Measurements from ENCODE around the gene PRSS57. TPM values are rescaled to one million over a fixed set of nuclear protein-coding genes. Genes with fewer than 3 reads are reported as not detected.
A peak's percentile ranks its signal among the peaks of the same experiment; 100 is the strongest.

The PRSS57 gene
- total and polyA plus RNA-seq, 2 of the 13 experiments (the other 11 are each of a cell fraction or from before 2014, with no cell fraction given): 0.12 TPM; not detected in 1

DNA sequence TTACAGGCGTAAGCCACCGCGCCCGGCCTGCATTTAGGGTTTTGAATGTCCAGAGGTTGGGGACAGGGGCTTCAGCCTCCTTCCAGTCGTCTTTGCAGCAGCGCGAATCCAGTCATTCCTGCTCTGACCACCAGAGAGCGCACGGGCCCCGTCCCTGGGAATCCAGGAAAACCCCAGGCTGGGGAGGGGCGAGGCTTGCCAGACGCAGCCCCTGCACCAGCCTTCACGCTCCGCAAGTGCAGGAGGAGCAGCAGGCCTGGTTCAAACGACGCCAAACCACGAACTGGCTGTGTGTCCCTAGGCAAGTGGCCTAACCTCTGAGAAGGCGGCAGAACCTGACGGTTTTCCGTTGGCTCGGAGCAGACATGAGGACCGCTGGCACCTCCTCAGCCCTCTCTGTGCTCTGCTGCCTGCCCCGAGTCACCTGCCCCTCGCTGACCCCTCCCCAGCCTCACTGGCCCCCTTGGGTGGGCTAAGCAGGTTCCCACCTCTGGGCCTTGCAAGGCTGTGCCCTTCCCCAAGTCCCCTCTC is 30.3 kb downstream of the PRSS57 start (continued):
- TF ChIP-seq, protein P1, sequence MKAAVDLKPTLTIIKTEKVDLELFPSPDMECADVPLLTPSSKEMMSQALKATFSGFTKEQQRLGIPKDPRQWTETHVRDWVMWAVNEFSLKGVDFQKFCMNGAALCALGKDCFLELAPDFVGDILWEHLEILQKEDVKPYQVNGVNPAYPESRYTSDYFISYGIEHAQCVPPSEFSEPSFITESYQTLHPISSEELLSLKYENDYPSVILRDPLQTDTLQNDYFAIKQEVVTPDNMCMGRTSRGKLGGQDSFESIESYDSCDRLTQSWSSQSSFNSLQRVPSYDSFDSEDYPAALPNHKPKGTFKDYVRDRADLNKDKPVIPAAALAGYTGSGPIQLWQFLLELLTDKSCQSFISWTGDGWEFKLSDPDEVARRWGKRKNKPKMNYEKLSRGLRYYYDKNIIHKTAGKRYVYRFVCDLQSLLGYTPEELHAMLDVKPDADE (CRISPR knock-in tag; IDR thresholded peaks at IDR 0.05): no peak
- peak; percentile 67; the same call in 1 of the 2 replicates for TF ChIP-seq HOXA3 (CRISPR knock-in tag; IDR thresholded peaks at IDR 0.05)
- peak; percentile 84 for TF ChIP-seq REPIN1 (CRISPR knock-in tag; IDR thresholded peaks at IDR 0.05; ENCODE audit: borderline replicate concordance, low read depth)
- no peak for TF ChIP-seq CSRNP2 (CRISPR knock-in tag; conservative IDR thresholded peaks at IDR 0.05; ENCODE audit: low read depth)
- TF ChIP-seq UBTF (CRISPR knock-in tag; IDR thresholded peaks at IDR 0.05): peak; percentile 23
- no peak for TF ChIP-seq CEBPG (CRISPR knock-in tag; IDR thresholded peaks at IDR 0.05)
- peak; percentile 71; the same call in 1 of the 2 replicates for TF ChIP-seq ZNF788 (CRISPR knock-in tag; IDR thresholded peaks at IDR 0.05; ENCODE audit: borderline replicate concordance)
- peak; percentile 63 for TF ChIP-seq SAP130 (CRISPR knock-in tag; IDR thresholded peaks at IDR 0.05; ENCODE audit: low read depth)
- TF ChIP-seq, protein P2, sequence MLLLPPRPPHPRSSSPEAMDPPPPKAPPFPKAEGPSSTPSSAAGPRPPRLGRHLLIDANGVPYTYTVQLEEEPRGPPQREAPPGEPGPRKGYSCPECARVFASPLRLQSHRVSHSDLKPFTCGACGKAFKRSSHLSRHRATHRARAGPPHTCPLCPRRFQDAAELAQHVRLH (CRISPR knock-in tag; IDR thresholded peaks at IDR 0.05; ENCODE audit: borderline replicate concordance, low read depth): peak; percentile 59; the same call in 1 of the 2 replicates
- TF ChIP-seq CBFB (CRISPR knock-in tag; IDR thresholded peaks at IDR 0.05): peak; percentile 85
- peak; percentile 80; the same call in 1 of the 2 replicates for TF ChIP-seq ZMYM3 (CRISPR knock-in tag; IDR thresholded peaks at IDR 0.05)
- peak; percentile 83 for TF ChIP-seq ZNF205 (CRISPR knock-in tag; IDR thresholded peaks at IDR 0.05)
- TF ChIP-seq RAD51 (IDR thresholded peaks at IDR 0.05; ENCODE audit: borderline replicate concordance): no peak
- TF ChIP-seq ZFP41 (CRISPR knock-in tag; IDR thresholded peaks at IDR 0.05; ENCODE audit: borderline replicate concordance): peak; percentile 75; the same call in 1 of the 2 replicates
- peak; percentile 36; the same call in 1 of the 2 replicates for TF ChIP-seq ZNF224 (CRISPR knock-in tag; IDR thresholded peaks at IDR 0.05)
- no peak for TF ChIP-seq LCORL (IDR thresholded peaks at IDR 0.05)
- peak; percentile 93 for TF ChIP-seq LCORL (CRISPR knock-in tag; IDR thresholded peaks at IDR 0.05)
- peak; percentile 45; the same call in 1 of the 2 replicates for TF ChIP-seq SOX5 (CRISPR knock-in tag; IDR thresholded peaks at IDR 0.05; ENCODE audit: borderline replicate concordance)
- TF ChIP-seq ZBTB7B (CRISPR knock-in tag; IDR thresholded peaks at IDR 0.05): peak; percentile 89; the same call in 1 of the 2 replicates
- peak in 1 of 2 experiments; percentile 86; a peak in 2 of 4 replicates for TF ChIP-seq KLF16 (CRISPR knock-in tag; IDR thresholded peaks at IDR 0.05)
- TF ChIP-seq CBX5 (CRISPR knock-in tag; IDR thresholded peaks at IDR 0.05; ENCODE audit: borderline replicate concordance): peak; percentile 72; the same call in 1 of the 2 replicates
- peak; percentile 92; the same call in 1 of the 2 replicates for TF ChIP-seq RELA (CRISPR knock-in tag; IDR thresholded peaks at IDR 0.05)
- TF ChIP-seq SALL1 (CRISPR knock-in tag; IDR thresholded peaks at IDR 0.05): peak; percentile 90
- peak; percentile 48; the same call in 1 of the 2 replicates for TF ChIP-seq ZNF138 (CRISPR knock-in tag; IDR thresholded peaks at IDR 0.05; ENCODE audit: low read depth)
- TF ChIP-seq ZNF317 (CRISPR knock-in tag; IDR thresholded peaks at IDR 0.05): 0 out of 2 replicates have a peak, but pooled peaks have one; percentile 60
- TF ChIP-seq, protein P3, sequence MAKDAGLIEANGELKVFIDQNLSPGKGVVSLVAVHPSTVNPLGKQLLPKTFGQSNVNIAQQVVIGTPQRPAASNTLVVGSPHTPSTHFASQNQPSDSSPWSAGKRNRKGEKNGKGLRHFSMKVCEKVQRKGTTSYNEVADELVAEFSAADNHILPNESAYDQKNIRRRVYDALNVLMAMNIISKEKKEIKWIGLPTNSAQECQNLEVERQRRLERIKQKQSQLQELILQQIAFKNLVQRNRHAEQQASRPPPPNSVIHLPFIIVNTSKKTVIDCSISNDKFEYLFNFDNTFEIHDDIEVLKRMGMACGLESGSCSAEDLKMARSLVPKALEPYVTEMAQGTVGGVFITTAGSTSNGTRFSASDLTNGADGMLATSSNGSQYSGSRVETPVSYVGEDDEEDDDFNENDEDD (CRISPR knock-in tag; IDR thresholded peaks at IDR 0.05; ENCODE audit: borderline replicate concordance): peak; percentile 78; the same call in 1 of the 2 replicates

All from HepG2 (cell line).